D721Med (cell line): Measurements from ENCODE around the gene KDM4C.
"Not testable (repeated sequence)": the region's sequence is repeated elsewhere in the genome, so short reads cannot be mapped to it uniquely, and the experiment has no call there.

Experiments
- DNase-seq: peaks from one replicate; pipeline ENCODE4 v3.0.0; 2011; ENCODE audit warnings: low spot score; ENCODE audit not compliant: insufficient read length
- FAIRE-seq: peaks from 2 replicates; lab custom pipeline; 2011; peaks lifted over from hg19 to GRCh38; lab: Jason Lieb, UNC
- TF ChIP-seq, protein P1 (sequence below): IDR thresholded peaks from 2 replicates; pipeline ENCODE4 v1.5.1; 2012; ENCODE audit warnings: mild to moderate bottlenecking, control low read depth; ENCODE audit not compliant: insufficient read depth; ENCODE audit errors: missing control alignments

KDM4C gene

GRCh38 chr9:7174301-7174700 lies 416.5 kb downstream of the KDM4C start:
- TF ChIP-seq, protein P1, sequence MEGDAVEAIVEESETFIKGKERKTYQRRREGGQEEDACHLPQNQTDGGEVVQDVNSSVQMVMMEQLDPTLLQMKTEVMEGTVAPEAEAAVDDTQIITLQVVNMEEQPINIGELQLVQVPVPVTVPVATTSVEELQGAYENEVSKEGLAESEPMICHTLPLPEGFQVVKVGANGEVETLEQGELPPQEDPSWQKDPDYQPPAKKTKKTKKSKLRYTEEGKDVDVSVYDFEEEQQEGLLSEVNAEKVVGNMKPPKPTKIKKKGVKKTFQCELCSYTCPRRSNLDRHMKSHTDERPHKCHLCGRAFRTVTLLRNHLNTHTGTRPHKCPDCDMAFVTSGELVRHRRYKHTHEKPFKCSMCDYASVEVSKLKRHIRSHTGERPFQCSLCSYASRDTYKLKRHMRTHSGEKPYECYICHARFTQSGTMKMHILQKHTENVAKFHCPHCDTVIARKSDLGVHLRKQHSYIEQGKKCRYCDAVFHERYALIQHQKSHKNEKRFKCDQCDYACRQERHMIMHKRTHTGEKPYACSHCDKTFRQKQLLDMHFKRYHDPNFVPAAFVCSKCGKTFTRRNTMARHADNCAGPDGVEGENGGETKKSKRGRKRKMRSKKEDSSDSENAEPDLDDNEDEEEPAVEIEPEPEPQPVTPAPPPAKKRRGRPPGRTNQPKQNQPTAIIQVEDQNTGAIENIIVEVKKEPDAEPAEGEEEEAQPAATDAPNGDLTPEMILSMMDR = no peak
- FAIRE-seq (no peak), DNase-seq (no peak)

DNA sequence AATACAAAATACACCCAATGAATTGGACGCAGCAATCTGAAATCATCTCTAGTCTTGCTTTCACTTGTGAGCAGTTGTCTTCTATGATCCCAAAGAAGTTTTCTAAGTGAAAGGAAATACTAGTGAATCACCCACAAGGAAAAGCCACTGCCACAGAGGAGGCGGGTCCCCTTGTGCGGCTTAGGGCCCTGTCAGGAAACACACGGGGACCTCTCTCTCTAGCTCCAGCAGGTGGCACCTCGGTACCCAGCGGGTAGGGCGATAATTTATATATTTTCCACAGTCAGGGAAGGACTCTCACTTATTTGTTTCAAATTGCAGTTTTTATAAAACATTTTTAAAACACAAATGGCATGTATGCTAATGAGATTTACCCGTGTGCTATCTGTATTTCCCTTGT lies 417.1 kb downstream of the KDM4C start:
- FAIRE-seq (no peak), DNase-seq (no peak)
- TF ChIP-seq, protein P1 = peak; percentile 12

DNA sequence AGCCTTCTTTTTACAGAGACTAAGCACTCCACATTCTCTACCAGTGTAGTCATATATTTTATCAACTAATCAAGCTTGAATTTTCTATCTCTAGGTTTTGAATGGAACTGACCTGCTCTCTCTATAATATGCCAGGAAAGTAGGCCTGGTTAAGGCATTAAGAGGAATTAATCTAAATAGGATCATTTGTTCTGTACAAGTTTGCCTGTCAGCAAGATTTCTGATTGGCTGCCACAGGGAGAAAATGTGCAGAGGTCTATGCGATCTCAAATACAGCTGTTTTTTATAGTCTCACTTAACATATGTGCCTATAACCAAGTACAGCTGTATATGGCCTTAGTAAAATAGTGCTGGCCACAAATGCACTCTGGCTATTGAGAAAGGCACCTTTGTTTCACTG lies 418.8 kb downstream of the KDM4C start:
- DNase-seq (no peak), FAIRE-seq (no peak)
- TF ChIP-seq, protein P1 = no peak

GRCh38 chr9:7177383-7177782 lies 419.6 kb downstream of the KDM4C start:
- DNase-seq = no peak
- TF ChIP-seq, protein P1 = no peak
- no peak for FAIRE-seq

DNA sequence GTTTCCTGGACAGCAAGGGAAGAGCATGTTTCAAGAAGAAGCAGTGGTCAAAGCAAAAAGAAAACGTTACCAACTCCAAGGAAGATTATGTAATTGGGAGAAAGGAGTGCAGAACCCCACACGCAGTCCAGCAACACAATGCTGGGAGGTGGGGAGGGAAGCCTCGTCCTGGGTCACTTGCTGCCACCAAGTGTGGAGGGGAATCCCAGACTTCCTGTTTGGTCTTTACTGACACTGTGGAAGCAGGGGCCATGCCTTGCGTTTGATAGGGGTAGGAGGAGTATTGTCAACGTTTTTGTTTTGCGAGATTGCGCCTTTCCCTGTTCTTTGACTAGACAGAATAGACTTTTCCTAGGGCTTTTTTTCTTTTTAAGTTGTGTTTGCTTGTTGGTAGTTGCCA lies 421.0 kb downstream of the KDM4C start:
- no peak for FAIRE-seq
- no peak for DNase-seq
- TF ChIP-seq, protein P1 = no peak

GRCh38 chr9:7180247-7180646 lies 422.5 kb downstream of the KDM4C start:
- no peak for FAIRE-seq
- DNase-seq = no peak
- TF ChIP-seq, protein P1 = no peak

- not testable (repeated sequence) for DNase-seq, FAIRE-seq
Observed at GRCh38 chr9:7183139-7183538, 425.4 kb downstream of the KDM4C start.

GRCh38 chr9:7185612-7186011 lies 427.8 kb downstream of the KDM4C start:
- TF ChIP-seq, protein P1 = no peak
- no peak for DNase-seq
- FAIRE-seq = no peak
